GM23338 (cell line): ENCODE measurements around the gene CYP11A1.

Experiments
- CREB1 ChIP-seq: fragments of 250-450 bp; sonication (Bioruptor Pico); IDR thresholded peaks from 2 replicates; pipeline ENCODE4 v1.5.0; 2020; ENCODE audit warnings: low read depth, mild to moderate bottlenecking, moderate library complexity
- CTCF ChIP-seq, 2 experiments: fragments of 200-600 bp in 1 of 2; sonication (generic) in 1 of 2; conservative IDR thresholded peaks; 2 replicates each; pipeline versions ENCODE4 v1.5.1 to v1.6.1; 2016 to 2017; ENCODE audit warnings: antibody characterized with exemption in 2 of 2, low read depth in 2 of 2, mild to moderate bottlenecking in 2 of 2, moderate library complexity in 1 of 2
- EZH2 ChIP-seq: fragments of 200-600 bp; sonication (generic); IDR thresholded peaks from one replicate; pipeline ENCODE4 v1.8.0; 2017; ENCODE audit warnings: antibody characterized with exemption, mild to moderate bottlenecking, low read depth; ENCODE audit not compliant: unreplicated experiment
- EZH2phosphoT487 ChIP-seq: fragments of 200-600 bp; sonication (generic); IDR thresholded peaks from one replicate; pipeline ENCODE4 v1.8.1; 2018; ENCODE audit warnings: antibody characterized with exemption; ENCODE audit not compliant: unreplicated experiment
- JUNB ChIP-seq: IDR thresholded peaks from one replicate; pipeline ENCODE4 v1.6.1; 2016; ENCODE audit warnings: antibody characterized with exemption; ENCODE audit not compliant: unreplicated experiment
- POLR2AphosphoS5 ChIP-seq: IDR thresholded peaks from 2 replicates; pipeline ENCODE4 v1.6.1; 2016; ENCODE audit warnings: antibody characterized with exemption, low read depth
- REST ChIP-seq: IDR thresholded peaks from one replicate; pipeline ENCODE4 v1.6.1; 2018; ENCODE audit warnings: antibody characterized with exemption; ENCODE audit not compliant: unreplicated experiment

- TF ChIP-seq CTCF (conservative IDR thresholded peaks at IDR 0.05; ENCODE audit: low read depth in 2 of 2) = no peak
- TF ChIP-seq EZH2phosphoT487 = no peak
- TF ChIP-seq EZH2 = no peak
- no peak for TF ChIP-seq POLR2AphosphoS5
- no peak for TF ChIP-seq REST
- TF ChIP-seq CREB1 (CRISPR knock-in tag) = no peak
- no peak for TF ChIP-seq JUNB
These were observed 60.6 kb downstream of the CYP11A1 start for GRCh38 chr15:74306781-74307217.
